Gastrocnemius medialis (tissue), 4 donors: ENCODE measurements around the gene ZNF573.

Source experiments
- CTCF ChIP-seq, 5 experiments: fragments of 450-650 bp in 3 of 5; fragments of 200-600 bp in 2 of 5; sonication (generic) in 2 of 5; IDR thresholded peaks in 4 of 5; conservative IDR thresholded peaks in 1 of 5; 1 replicate in 4 of 5; 2 replicates in 1 of 5; pipeline ENCODE4 v1.5.1; 2016 to 2019; ENCODE audit warnings: antibody characterized with exemption in 5 of 5, mild to moderate bottlenecking in 3 of 5, moderate library complexity in 3 of 5
- POLR2A ChIP-seq, 2 donors: fragments of 450-650 bp; IDR thresholded peaks; one replicate each; pipeline ENCODE4 v1.6.1; 2017; ENCODE audit warnings: antibody characterized with exemption in 2 of 2, mild to moderate bottlenecking in 2 of 2, moderate library complexity in 2 of 2

- TF ChIP-seq CTCF (IDR thresholded peaks at IDR 0.05 in 4 of 5, conservative IDR thresholded peaks at IDR 0.05 in 1 of 5) (no peak), POLR2A (IDR thresholded peaks at IDR 0.05) (no peak)
Observed at GRCh38 chr19:37813340-37813739, 34.0 kb upstream of the ZNF573 start.
